H1 (cell line): Measurements from ENCODE around the gene SSR2. TPM values are rescaled to one million over a fixed set of nuclear protein-coding genes. Genes with fewer than 3 reads are reported as not detected.

ENCODE experiments used
- CTCF ChIA-PET: fragments of 300-600 bp; sonication (Branson Sonifier 250); formaldehyde crosslinking; loops from one replicate; lab custom pipeline; 2021; ENCODE audit not compliant: partially characterized antibody; lab: Charles Lee
- POLR2A ChIA-PET: fragments of 300-600 bp; sonication (Branson Sonifier 250); formaldehyde crosslinking; loops from one replicate; lab custom pipeline; 2021; ENCODE audit warnings: inconsistent platforms; ENCODE audit not compliant: partially characterized antibody; lab: Charles Lee
- DNase-seq, 2 experiments: peaks; one replicate each; pipeline versions ENCODE4 v3.0.0 to v3.0.0-alpha.2; 2010 to 2022; ENCODE audit warnings: low spot score in 2 of 2, low read depth in 1 of 2, mixed read lengths in 1 of 2
- FAIRE-seq: peaks from 2 replicates; lab custom pipeline; 2011; peaks lifted over from hg19 to GRCh38; lab: Jason Lieb, UNC
- H2AFZ ChIP-seq: 2 replicates; pipeline ENCODE4 v1.8.1; 2012; ENCODE audit warnings: low read length, inconsistent platforms
- H2AK5ac ChIP-seq: 2 replicates; pipeline ENCODE4 v1.6.1; 2013; ENCODE audit warnings: low read depth, low read length
- H2BK120ac ChIP-seq: replicated peaks from 2 replicates; pipeline ENCODE3; 2013; ENCODE audit warnings: low read depth, low read length, inconsistent platforms
- H2BK12ac ChIP-seq: 2 replicates; pipeline ENCODE4 v1.6.1; 2013; ENCODE audit warnings: low read depth, low read length
- H2BK15ac ChIP-seq: 2 replicates; pipeline ENCODE4 v1.6.1; 2013; ENCODE audit warnings: low read length
- H2BK20ac ChIP-seq: 2 replicates; pipeline ENCODE4 v1.6.1; 2013; ENCODE audit warnings: low read length
- H2BK5ac ChIP-seq: 2 replicates; pipeline ENCODE4 v1.6.1; 2013; ENCODE audit warnings: low read depth, low read length
- H3K14ac ChIP-seq: 2 replicates; pipeline ENCODE4 v1.6.1; 2013; ENCODE audit warnings: inconsistent platforms; ENCODE audit not compliant: insufficient read length
- H3K18ac ChIP-seq: 2 replicates; pipeline ENCODE4 v1.6.1; 2013; ENCODE audit warnings: low read length; ENCODE audit errors: extremely low read depth
- H3K23ac ChIP-seq: 2 replicates; pipeline ENCODE4 v1.6.1; 2013; ENCODE audit warnings: inconsistent platforms; ENCODE audit not compliant: insufficient read length
- H3K23me2 ChIP-seq: 2 replicates; pipeline ENCODE4 v1.6.1; 2013; ENCODE audit warnings: low read depth, low read length
- H3K27ac ChIP-seq: 2 replicates; pipeline ENCODE4 v1.6.1; 2011; ENCODE audit warnings: low read depth, low read length, inconsistent platforms
- H3K27me3 ChIP-seq, 4 experiments: replicated peaks in 1 of 4; 1 replicate in 1 of 4; 2 replicates in 3 of 4; pipeline versions ENCODE4 v1.6.1 to v1.8.1; 2011 to 2013; ENCODE audit warnings: low read length in 3 of 4, mild to moderate bottlenecking in 3 of 4, inconsistent platforms in 2 of 4, mixed read lengths in 2 of 4, moderate library complexity in 1 of 4; ENCODE audit not compliant: control insufficient read depth in 3 of 4, insufficient read depth in 3 of 4; ENCODE audit errors: extremely low read depth in 1 of 4
- H3K36me3 ChIP-seq, 4 experiments: 2 replicates each; pipeline versions ENCODE4 v1.6.1 to v1.8.1; 2011 to 2013; ENCODE audit warnings: mild to moderate bottlenecking in 4 of 4, low read length in 3 of 4, moderate library complexity in 2 of 4, control low read depth in 1 of 4, inconsistent platforms in 1 of 4; ENCODE audit not compliant: insufficient read depth in 4 of 4, control insufficient read depth in 2 of 4
- H3K4ac ChIP-seq: replicated peaks from 2 replicates; pipeline ENCODE3; 2013; ENCODE audit warnings: low read length, low read depth, mixed read lengths, inconsistent platforms; ENCODE audit not compliant: insufficient read length
- H3K4me1 ChIP-seq, 4 experiments: replicated peaks in 1 of 4; 1 replicate in 1 of 4; 2 replicates in 3 of 4; pipeline versions ENCODE4 v1.6.1 to v1.8.1; 2011 to 2013; ENCODE audit warnings: low read length in 3 of 4, inconsistent platforms in 2 of 4, mixed read lengths in 1 of 4; ENCODE audit not compliant: insufficient read depth in 4 of 4, control insufficient read depth in 3 of 4
- H3K4me2 ChIP-seq, 2 experiments: 2 replicates each; pipeline versions ENCODE4 v1.6.1 to v1.8.1; 2011 to 2013; ENCODE audit warnings: low read depth in 2 of 2, low read length in 2 of 2, control low read depth in 1 of 2, inconsistent platforms in 1 of 2, mild to moderate bottlenecking in 1 of 2; ENCODE audit not compliant: insufficient read depth in 1 of 2
- H3K4me3 ChIP-seq, 4 experiments: fragments of 200-600, 300-600 bp in 1 of 4; sonication (generic), shearing (Covaris generic), sonication (Bioruptor Twin) in 1 of 4; 2 replicates each; pipeline versions ENCODE4 v1.5.1 to v1.8.1; 2011 to 2016; ENCODE audit warnings: low read length in 4 of 4, low read depth in 3 of 4, control low read depth in 2 of 4, inconsistent platforms in 2 of 4, mild to moderate bottlenecking in 2 of 4, mixed read lengths in 1 of 4, moderate library complexity in 1 of 4; ENCODE audit not compliant: insufficient read depth in 2 of 4; ENCODE audit errors: extremely low read depth in 1 of 4
- H3K56ac ChIP-seq: replicated peaks from 2 replicates; pipeline ENCODE3; 2013; ENCODE audit warnings: low read depth, mild to moderate bottlenecking, mixed read lengths, low read length, inconsistent platforms; ENCODE audit not compliant: insufficient read length
- H3K79me1 ChIP-seq: 2 replicates; pipeline ENCODE4 v1.6.1; 2013; ENCODE audit warnings: low read depth, low read length, control low read depth
- H3K79me2 ChIP-seq, 2 experiments: 2 replicates each; pipeline versions ENCODE4 v1.6.1 to v1.8.1; 2012 to 2013; ENCODE audit warnings: low read length in 2 of 2, mild to moderate bottlenecking in 2 of 2, inconsistent platforms in 1 of 2; ENCODE audit not compliant: insufficient read depth in 2 of 2, control insufficient read depth in 1 of 2
- H3K9ac ChIP-seq, 4 experiments: replicated peaks in 1 of 4; 1 replicate in 1 of 4; 2 replicates in 3 of 4; pipeline versions ENCODE4 v1.6.1 to v1.8.1; 2011 to 2013; ENCODE audit warnings: low read depth in 3 of 4, low read length in 3 of 4, control low read depth in 2 of 4, mild to moderate bottlenecking in 2 of 4, moderate library complexity in 2 of 4, inconsistent platforms in 1 of 4; ENCODE audit errors: extremely low read depth in 1 of 4
- H3K9me3 ChIP-seq, 2 experiments: 2 replicates each; pipeline versions ENCODE4 v1.6.1 to v1.8.1; 2012 to 2013; ENCODE audit warnings: mild to moderate bottlenecking in 2 of 2, moderate library complexity in 2 of 2, control low read depth in 1 of 2, inconsistent platforms in 1 of 2, low read depth in 1 of 2, low read length in 1 of 2, mixed read lengths in 1 of 2; ENCODE audit not compliant: insufficient read depth in 2 of 2
- H4K20me1 ChIP-seq, 2 experiments: replicated peaks in 1 of 2; 2 replicates each; pipeline versions ENCODE3 to v1.8.1; 2011 to 2013; ENCODE audit warnings: inconsistent platforms in 2 of 2, low read length in 2 of 2, mild to moderate bottlenecking in 1 of 2; ENCODE audit not compliant: insufficient read depth in 2 of 2, control insufficient read depth in 1 of 2
- H4K5ac ChIP-seq: 2 replicates; pipeline ENCODE4 v1.6.1; 2013; ENCODE audit warnings: low read length, low read depth, mixed read lengths, inconsistent platforms; ENCODE audit not compliant: insufficient read length
- H4K8ac ChIP-seq: 2 replicates; pipeline ENCODE4 v1.8.0; 2013; ENCODE audit warnings: mild to moderate bottlenecking, moderate library complexity, low read length, inconsistent platforms; ENCODE audit not compliant: insufficient read depth; ENCODE audit errors: extremely low read depth
- H4K91ac ChIP-seq: replicated peaks from 2 replicates; pipeline ENCODE3; 2013; ENCODE audit warnings: low read length, mixed read lengths, inconsistent platforms; ENCODE audit not compliant: insufficient read length
- BACH1 ChIP-seq: IDR thresholded peaks from 2 replicates; pipeline ENCODE4 v1.6.1; 2012; ENCODE audit warnings: low read length, improper control_type of control experiment
- EZH2 ChIP-seq: fragments of 200-600 bp; sonication (generic); IDR thresholded peaks from 2 replicates; pipeline ENCODE4 v1.7.1; 2012; ENCODE audit warnings: low read depth, mild to moderate bottlenecking, moderate library complexity, low read length, inconsistent platforms; ENCODE audit not compliant: severe bottlenecking
- HDAC6 ChIP-seq: IDR thresholded peaks from one replicate; pipeline ENCODE4 v1.7.1; 2012; ENCODE audit warnings: low read depth, mild to moderate bottlenecking, inconsistent platforms, low read length, moderate library complexity
- NRF1 ChIP-seq: IDR thresholded peaks from 2 replicates; pipeline ENCODE4 v1.6.1; 2011; ENCODE audit warnings: mild to moderate bottlenecking, low read depth, low read length, improper control_type of control experiment
- SIN3A ChIP-seq, 2 experiments: IDR thresholded peaks in 1 of 2; conservative IDR thresholded peaks in 1 of 2; 2 replicates each; pipeline ENCODE4 v1.6.1; 2011 to 2012; ENCODE audit warnings: low read length in 2 of 2, improper control_type of control experiment in 1 of 2, low read depth in 1 of 2, mild to moderate bottlenecking in 1 of 2
- SIX5 ChIP-seq: IDR thresholded peaks from 2 replicates; pipeline ENCODE4 v1.6.1; 2011; ENCODE audit warnings: mild to moderate bottlenecking, low read depth, low read length
- SP1 ChIP-seq: IDR thresholded peaks from 2 replicates; pipeline ENCODE4 v1.6.1; 2011; ENCODE audit warnings: low read depth, low read length
- ZNF274 ChIP-seq: IDR thresholded peaks from 2 replicates; pipeline ENCODE4 v1.7.0; 2012; ENCODE audit warnings: low read length, borderline replicate concordance; ENCODE audit errors: extremely low read depth
- WGBS, 2 experiments: shearing (Covaris generic) in 1 of 2; methylation state at CpG; one replicate each; pipeline versions ENCODE4 v1.1.6 to v1.1.7; 2013 to 2015; ENCODE audit warnings: low lambda C conversion rate in 2 of 2, mixed read lengths in 2 of 2, inconsistent platforms in 1 of 2, low coverage in 1 of 2, missing lambda C conversion rate in 1 of 2; ENCODE audit not compliant: insufficient replicate concordance in 2 of 2, insufficient coverage in 1 of 2, insufficient read length in 1 of 2; ENCODE audit errors: extremely low coverage in 1 of 2, missing lambda C conversion rate in 1 of 2; 5-methylcytosine and 5-hydroxymethylcytosine counted together
- polyA plus RNA-seq, 7 experiments: library from polyadenylated mRNA; depleted of rRNA in 3 of 7; stranded (reverse) in 5 of 7; unstranded in 2 of 7; fragments of >200 nt in 5 of 7; fragments of 200-250 nt in 2 of 7; gene quantifications; 1 replicate in 5 of 7; 2 replicates in 1 of 7; 4 replicates in 1 of 7; pipeline versions ENCODE4 v1.2.1 to v1.2.3, GENCODE V29; 2011 to 2013; ENCODE audit warnings: missing spikeins in 2 of 7, mixed read lengths in 2 of 7
- total RNA-seq: library from RNA; stranded (reverse); fragmentation: NEBNext Ultra II Directional; extraction: Animal tissue kit (Norgen Biotek cat#: 25700); gene quantifications from 2 replicates; pipeline ENCODE4 v1.2.1, GENCODE V29; 2021
- TF ChIP-seq, protein P1 (sequence below): IDR thresholded peaks from 2 replicates; pipeline ENCODE4 v1.6.1; 2012; ENCODE audit warnings: inconsistent platforms

The SSR2 gene
- total and polyA plus RNA-seq, 2 of the 8 experiments (the other 6 are each of a cell fraction or from before 2014, with no cell fraction given): 190 to 648 TPM

DNA sequence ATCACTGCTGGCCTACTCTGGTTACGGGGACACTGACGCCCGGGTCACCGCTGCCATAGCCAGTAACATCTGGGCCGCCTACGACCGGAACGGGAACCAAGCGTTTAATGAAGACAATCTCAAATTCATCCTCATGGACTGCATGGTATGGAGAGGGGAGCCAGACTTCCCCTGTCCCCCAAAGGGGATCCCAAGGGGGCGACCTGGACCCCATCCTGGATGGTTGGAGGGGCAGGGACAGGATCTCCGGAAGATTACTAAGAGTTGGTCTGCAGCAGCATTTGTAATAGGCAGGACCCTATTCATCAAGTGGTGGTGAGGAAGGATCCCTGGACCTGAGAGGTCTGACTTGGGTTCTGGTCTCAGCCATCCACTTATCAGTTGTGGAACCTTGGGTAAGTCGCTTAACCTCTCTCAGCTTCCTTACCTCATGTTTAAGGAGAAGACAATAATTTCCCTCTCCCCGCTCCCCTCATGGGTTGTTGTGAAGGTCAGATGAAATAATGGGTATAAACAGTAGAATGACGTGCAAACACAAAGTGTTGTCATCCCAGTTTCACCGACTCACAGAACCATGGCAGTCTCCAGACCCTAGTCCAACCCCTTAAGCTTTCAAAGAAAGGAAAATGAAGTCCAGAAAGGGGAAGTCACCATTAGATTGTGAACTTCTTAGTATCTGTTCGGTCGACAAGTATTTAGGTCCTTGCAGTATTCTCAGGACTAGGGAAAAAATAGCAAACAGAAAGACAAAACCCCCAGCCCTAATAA, 34.7 kb upstream of the SSR2 start:
- Histone ChIP-seq H3K18ac (peak overlapping the region; percentile 64; the same call in 1 of the 2 replicates), H2BK12ac (no peak overlapping the region), H3K4me3 (peak overlapping the region; percentile 93 to 99 (median 96)), H3K4me1 (peaks cover 0 to 6% (median 0%) of the 10 kb centered on the region in 4 experiments; a peak in 2 of 7 replicates), H4K91ac (no peak overlapping the region), H4K5ac (no peak overlapping the region), H2AK5ac (0 out of 2 replicates have a peak overlapping the region, but pooled peaks have one; percentile 19), H3K9ac (peak overlapping the region; percentile 66 to 74 (median 69)), H3K79me1 (peaks cover 2% of the 10 kb centered on the region; the same call in 1 of the 2 replicates), H3K9me3 (no peaks in the 10 kb centered on the region), H3K23me2 (peaks cover 14% of the 10 kb centered on the region), H3K4me2 (peak overlapping the region; percentile 81 to 95), H3K36me3 (peaks cover 2 to 7% (median 4%) of the 10 kb centered on the region in 4 experiments; a peak in 3 of 8 replicates), H3K23ac (no peak overlapping the region), H4K8ac (no peak overlapping the region), H2BK15ac (no peak overlapping the region), H3K27me3 (no peaks in the 10 kb centered on the region), H2BK5ac (no peak overlapping the region), H2BK20ac (no peak overlapping the region), H3K79me2 (peaks cover 0 to 28% of the 10 kb centered on the region in 2 experiments; a peak in 3 of 4 replicates), H3K4ac (no peak overlapping the region), H2AFZ (no peak overlapping the region), H3K14ac (no peak overlapping the region), H3K56ac (no peak overlapping the region), H2BK120ac (no peak overlapping the region), H4K20me1 (peaks cover 2% of the 10 kb centered on the region in 2 experiments), H3K27ac (no peak overlapping the region)
- FAIRE-seq (no peak), DNase-seq (no peak)
- CTCF ChIA-PET: interaction anchor here (1.2 kb wide), 1 partner anchor 11 kb away, joined by 3 read pairs; no protein-coding TSS in a partner anchor
- POLR2A ChIA-PET: interaction anchor here (6.9 kb wide), 1 partner anchor 17 kb away, joined by 88 read pairs; no protein-coding TSS in a partner anchor
- 38% methylated on average over 17 of the region's 17 CpGs; no CpG with 5 or more reads in 1 of the 2 experiments for WGBS, 2 experiments
- TF ChIP-seq ZNF274: no peak
- no peak for TF ChIP-seq SIX5
- TF ChIP-seq SIN3A (conservative IDR thresholded peaks at IDR 0.05 in 1 of 2, IDR thresholded peaks at IDR 0.05 in 1 of 2; ENCODE audit: low read depth in 1 of 2, low read length in 2 of 2): no peak
- TF ChIP-seq HDAC6: no peak
- TF ChIP-seq SP1: no peak
- no peak for TF ChIP-seq EZH2
- TF ChIP-seq, protein P1, sequence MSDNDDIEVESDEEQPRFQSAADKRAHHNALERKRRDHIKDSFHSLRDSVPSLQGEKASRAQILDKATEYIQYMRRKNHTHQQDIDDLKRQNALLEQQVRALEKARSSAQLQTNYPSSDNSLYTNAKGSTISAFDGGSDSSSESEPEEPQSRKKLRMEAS: no peak
- TF ChIP-seq BACH1: no peak
- no peak for TF ChIP-seq NRF1
